NCI-H1092 treated with DMSO at 0.1 percent for 48 hours (cell line): ENCODE data around the gene PELI3.
A peak's percentile ranks its signal among the peaks of the same experiment; 100 is the strongest.

Experiments
- DNase-seq: peaks from one replicate; lab custom pipeline; 2025; lab: John Stamatoyannopoulos, UW

Gene PELI3

GRCh38 chr11:66505276-66505816, 38.6 kb downstream of the PELI3 start:
- no peak for DNase-seq

GRCh38 chr11:66509131-66509561, 42.4 kb downstream of the PELI3 start:
- DNase-seq = no peak

GRCh38 chr11:66510271-66510989, 43.7 kb downstream of the PELI3 start, which contains the start of gene BBS1:
BBS1 (plus strand) TSS chr11:66510635; CDS start chr11:66510660, 25 bp downstream.
- peak; percentile 81 for DNase-seq

- DNase-seq = no peak
These were observed 44.3 kb downstream of the PELI3 start for GRCh38 chr11:66510990-66511339.

GRCh38 chr11:66523611-66524010, 56.9 kb downstream of the PELI3 start:
- no peak for DNase-seq

DNA sequence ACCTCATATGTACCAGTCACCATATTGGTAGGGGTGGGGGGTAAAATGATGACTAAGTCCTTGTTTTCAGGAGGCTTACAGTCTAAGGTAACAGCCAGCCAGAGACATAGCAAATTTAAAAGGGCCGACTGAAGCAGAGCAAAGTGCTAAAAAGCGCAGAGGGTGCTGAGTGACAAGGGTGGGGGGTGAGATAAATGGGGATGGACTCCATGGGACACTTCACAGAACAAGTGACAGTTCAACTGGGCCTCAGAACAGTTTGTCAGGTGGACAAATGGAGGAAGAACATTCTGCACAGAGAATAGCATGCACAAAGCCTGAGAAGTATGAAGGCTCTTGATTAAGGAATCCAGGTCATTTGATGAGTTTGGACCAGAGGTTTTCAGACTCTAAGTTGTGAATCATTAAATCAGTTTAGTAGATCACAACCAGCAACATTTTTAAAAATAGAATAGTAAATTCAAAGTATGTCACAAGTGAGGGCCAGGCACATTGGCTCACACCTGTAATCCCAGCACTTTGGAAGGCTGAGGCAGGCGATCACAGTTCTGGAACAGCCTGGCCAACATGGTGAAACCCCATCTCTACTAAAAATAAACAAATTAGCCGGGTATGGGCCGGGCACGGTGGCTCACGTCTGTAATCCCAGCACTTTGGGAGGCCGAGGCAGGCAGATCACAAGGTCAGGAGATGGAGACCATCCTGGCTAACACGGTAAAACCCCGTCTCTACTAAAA, 57.8 kb downstream of the PELI3 start:
- no peak for DNase-seq
